A549 treated with ZK216348 at 1 μM for 4 hours (cell line): ENCODE results near the gene KLRD1. TPM values are rescaled to one million over a fixed set of nuclear protein-coding genes. Genes with fewer than 3 reads are reported as not detected.

Source experiments
- total RNA-seq: library from RNA; stranded (reverse); fragments of 200-300 nt; extraction: Qiagen RNA extraction; gene quantifications from 5 replicates; pipeline ENCODE4 v1.2.3, GENCODE V29; 2022; ENCODE audit warnings: low read depth

KLRD1 gene
- not detected in 5 replicates for total RNA-seq

GRCh38 chr12:10307630-10308029, at the start of gene KLRD1:
Gene KLRD1 (plus strand): TSS chr12:10307870. CDS start chr12:10308078, 208 bp downstream.

Other genes starting within 250 kb of the KLRD1 start
- gene CLEC1A, start 208.9 kb upstream of the KLRD1 start, total RNA-seq = not detected in 5 replicates
- gene CLEC7A, start 177.7 kb upstream of the KLRD1 start, total RNA-seq = not detected in 5 replicates
- gene OLR1, start 135.7 kb upstream of the KLRD1 start, total RNA-seq = 0.40 to 2.4 TPM (median 0.95 TPM) in 5 replicates
- 0.05 to 0.25 TPM in 2 of 5 replicates, not detected in the others for gene TMEM52B, start 128.8 kb upstream of the KLRD1 start, total RNA-seq
- gene GABARAPL1, start 95.0 kb upstream of the KLRD1 start, total RNA-seq = 29.1 to 51.0 TPM (median 40.3 TPM) in 5 replicates
- gene KLRK1, start 82.2 kb downstream of the KLRD1 start, total RNA-seq = not detected in 5 replicates
- not detected in 5 replicates for gene KLRC4, start 101.9 kb downstream of the KLRD1 start, total RNA-seq
- gene KLRC3, start 112.7 kb downstream of the KLRD1 start, total RNA-seq = 0.35 TPM in 1 of 5 replicates, not detected in the others
- gene KLRC2, start 128.1 kb downstream of the KLRD1 start, total RNA-seq = 0.85 to 2.1 TPM (median 1.4 TPM) in 5 replicates
- 0.09 TPM in 1 of 5 replicates, not detected in the others for gene KLRC1, start 145.5 kb downstream of the KLRD1 start, total RNA-seq
- 0.34 to 1.2 TPM (median 0.48 TPM) in 5 replicates for gene EIF2S3B, start 198.0 kb downstream of the KLRD1 start, total RNA-seq